Natural killer cell (primary cell): ENCODE measurements around the gene PLPP7. TPM values are rescaled to one million over a fixed set of nuclear protein-coding genes. Genes with fewer than 3 reads are reported as not detected.

Experiments
- ATAC-seq, 3 donors: fragments of 150-1000 bp in 2 of 3; fragments of 200-7000 bp in 1 of 3; cut with Tn5 transposase; 1 replicate in 1 of 3; 2 replicates in 2 of 3; pipeline ENCODE4 v1.10.0; 2021; ENCODE audit warnings: mild to moderate bottlenecking in 2 of 3, moderate library complexity in 2 of 3
- DNase-seq, 2 donors: peaks; one replicate each; pipeline versions ENCODE4 v3.0.0 to v3.0.0-alpha.2; 2013 to 2021; ENCODE audit warnings: mixed read lengths in 1 of 2
- H3K27ac ChIP-seq: one replicate; pipeline ENCODE4 v1.5.1; 2013; ENCODE audit warnings: mild to moderate bottlenecking, low read length
- H3K27me3 ChIP-seq: one replicate; pipeline ENCODE4 v1.6.1; 2013; ENCODE audit warnings: low read length; ENCODE audit not compliant: control insufficient read depth, insufficient read depth
- H3K36me3 ChIP-seq: one replicate; pipeline ENCODE4 v1.6.1; 2013; ENCODE audit warnings: low read length; ENCODE audit not compliant: control insufficient read depth, insufficient read depth
- H3K4me1 ChIP-seq: one replicate; pipeline ENCODE4 v1.6.1; 2013; ENCODE audit warnings: low read length; ENCODE audit not compliant: control insufficient read depth, insufficient read depth
- H3K4me3 ChIP-seq: one replicate; pipeline ENCODE4 v1.5.1; 2013; ENCODE audit warnings: low read length
- H3K9me3 ChIP-seq: one replicate; pipeline ENCODE4 v1.6.1; 2013; ENCODE audit warnings: low read length; ENCODE audit not compliant: control insufficient read depth, insufficient read depth
- H3K27ac Mint-ChIP-seq, 2 donors: one replicate each; pipeline ENCODE4 v1.8.0; 2022; ENCODE audit warnings: mild to moderate bottlenecking in 2 of 2, mixed read lengths in 2 of 2, moderate library complexity in 1 of 2
- H3K27me3 Mint-ChIP-seq, 2 donors: one replicate each; pipeline ENCODE4 v1.8.0; 2022; ENCODE audit warnings: low read depth in 2 of 2, mixed read lengths in 2 of 2
- H3K36me3 Mint-ChIP-seq: one replicate; pipeline ENCODE4 v1.8.0; 2022; ENCODE audit warnings: mixed read lengths
- H3K4me1 Mint-ChIP-seq, 2 donors: one replicate each; pipeline ENCODE4 v1.8.0; 2022; ENCODE audit warnings: mixed read lengths in 2 of 2
- H3K4me3 Mint-ChIP-seq: one replicate; pipeline ENCODE4 v1.8.0; 2022; ENCODE audit warnings: mild to moderate bottlenecking, moderate library complexity, mixed read lengths
- H3K9me3 Mint-ChIP-seq, 2 donors: one replicate each; pipeline ENCODE4 v1.8.0; 2022; ENCODE audit warnings: mixed read lengths in 2 of 2
- CTCF ChIP-seq: fragments of 200-600 bp; IDR thresholded peaks from one replicate; pipeline ENCODE4 v1.8.0; 2022; ENCODE audit warnings: antibody characterized with exemption
- WGBS: methylation state at CpG from one replicate; pipeline ENCODE4 v1.1.7; 2013; ENCODE audit warnings: missing lambda C conversion rate; ENCODE audit not compliant: insufficient coverage; 5-methylcytosine and 5-hydroxymethylcytosine counted together
- intact Hi-C: fragments of 100-400 bp; cut with micrococcal nuclease; formaldehyde crosslinking; loops from one replicate; pipeline ENCODE4 v1.14.2; 2022
- total RNA-seq, 4 donors: library from RNA; stranded (reverse); fragments of 120-200 nt in 1 of 4; gene quantifications; one replicate each; pipeline versions ENCODE4 v1.2.3 to v1.2.4, GENCODE V29; 2013 to 2022

Gene PLPP7
- total RNA-seq, 3 donors from 2014 or later (not counting 1 experiment from before 2014, with no cell fraction given), result 0.28 to 0.59 (median 0.34) TPM

GRCh38 chr9:131299346-131299960 lies 9.9 kb downstream of the PLPP7 start:
- 73% methylated on average over 22 of the region's 22 CpGs for WGBS

GRCh38 chr9:131299961-131300347 lies 10.4 kb downstream of the PLPP7 start:
- no peak overlapping the region for H3K4me3 ChIP-seq
- H3K4me1 Mint-ChIP-seq, result no peaks in the 10 kb centered on the region
- H3K27me3 ChIP-seq, result no peaks in the 10 kb centered on the region
- H3K36me3 Mint-ChIP-seq, result no peaks in the 10 kb centered on the region
- no peaks in the 10 kb centered on the region for H3K27me3 Mint-ChIP-seq
- TF ChIP-seq CTCF, result no peak
- no peaks in the 10 kb centered on the region for H3K9me3 ChIP-seq
- H3K36me3 ChIP-seq, result no peaks in the 10 kb centered on the region
- no peaks in the 10 kb centered on the region for H3K9me3 Mint-ChIP-seq
- no peak overlapping the region for H3K27ac Mint-ChIP-seq
- ATAC-seq (no peak), DNase-seq (no peak)
- WGBS, result 85% methylated on average over 5 of the region's 5 CpGs
- intact Hi-C loops, result no loop called here
- no peak overlapping the region for H3K4me3 Mint-ChIP-seq
- H3K27ac ChIP-seq, result no peak overlapping the region
- H3K4me1 ChIP-seq, result no peaks in the 10 kb centered on the region

More at GRCh38 chr9:131299346-131299960, 9.9 kb downstream of the PLPP7 start:
- ATAC-seq (no peak), DNase-seq (no peak)
- no peak overlapping the region for H3K4me3 ChIP-seq
- H3K36me3 ChIP-seq, result no peaks in the 10 kb centered on the region
- Mint-ChIP-seq H3K27me3 (no peaks in the 10 kb centered on the region), H3K9me3 (no peaks in the 10 kb centered on the region), H3K27ac (no peak overlapping the region), H3K36me3 (no peaks in the 10 kb centered on the region), H3K4me1 (no peaks in the 10 kb centered on the region), H3K4me3 (no peak overlapping the region)
- no peaks in the 10 kb centered on the region for H3K9me3 ChIP-seq
- no peak for TF ChIP-seq CTCF
- no peaks in the 10 kb centered on the region for H3K27me3 ChIP-seq
- no peaks in the 10 kb centered on the region for H3K4me1 ChIP-seq
- intact Hi-C loops, result no loop called here
- H3K27ac ChIP-seq, result no peak overlapping the region

- DNase-seq, result no peak
- H3K4me3 Mint-ChIP-seq, result no peak overlapping the region
- Histone ChIP-seq H3K4me1 (no peaks in the 10 kb centered on the region), H3K27me3 (no peaks in the 10 kb centered on the region), H3K4me3 (no peak overlapping the region), H3K36me3 (no peaks in the 10 kb centered on the region), H3K9me3 (no peaks in the 10 kb centered on the region), H3K27ac (no peak overlapping the region)
- intact Hi-C loops, result no loop called here
- no peak for ATAC-seq
- TF ChIP-seq CTCF, result no peak
- H3K27me3 Mint-ChIP-seq, result no peaks in the 10 kb centered on the region
- H3K27ac Mint-ChIP-seq, result no peak overlapping the region
- no peaks in the 10 kb centered on the region for H3K36me3 Mint-ChIP-seq
- H3K9me3 Mint-ChIP-seq, result no peaks in the 10 kb centered on the region
- no peaks in the 10 kb centered on the region for H3K4me1 Mint-ChIP-seq
Measured at GRCh38 chr9:131300444-131300843, 10.9 kb downstream of the PLPP7 start.
